HepG2 (cell line): Measurements from ENCODE around the gene SERTAD3. TPM values are rescaled to one million over a fixed set of nuclear protein-coding genes. Genes with fewer than 3 reads are reported as not detected.

Experiments
- CC2D1A ChIP-seq: sonication (generic); formaldehyde crosslinking; IDR thresholded peaks from 2 replicates; pipeline ENCODE4 v1.8.1; 2023; ENCODE audit warnings: mild to moderate bottlenecking, missing genetic modification reagents
- MLLT10 ChIP-seq: sonication (generic); formaldehyde crosslinking; IDR thresholded peaks from 2 replicates; pipeline ENCODE4 v1.4.0; 2020; ENCODE audit warnings: missing genetic modification reagents
- NFAT5 ChIP-seq: sonication (generic); formaldehyde crosslinking; IDR thresholded peaks from 2 replicates; pipeline ENCODE4 v1.4.0; 2020; ENCODE audit warnings: missing genetic modification reagents
- NFKB2 ChIP-seq: sonication (generic); formaldehyde crosslinking; IDR thresholded peaks from 2 replicates; pipeline ENCODE4 v1.4.0; 2020; ENCODE audit warnings: missing genetic modification reagents, borderline replicate concordance
- NFRKB ChIP-seq: fragments of 450-650 bp; IDR thresholded peaks from 2 replicates; pipeline ENCODE4 v1.6.1; 2017
- PHF8 ChIP-seq: sonication (generic); formaldehyde crosslinking; IDR thresholded peaks from 2 replicates; pipeline ENCODE4 v1.5.0; 2020; ENCODE audit warnings: missing genetic modification reagents
- RAD21 ChIP-seq: fragments of 450-650 bp; formaldehyde crosslinking; IDR thresholded peaks from 2 replicates; pipeline ENCODE4 v1.5.0; 2020; ENCODE audit warnings: mild to moderate bottlenecking
- SKIL ChIP-seq: sonication (generic); formaldehyde crosslinking; IDR thresholded peaks from 2 replicates; pipeline ENCODE4 v1.8.0; 2022; ENCODE audit warnings: missing genetic modification reagents, mild to moderate bottlenecking, moderate library complexity, borderline replicate concordance
- SUZ12 ChIP-seq: fragments of 150-350 bp; IDR thresholded peaks from 2 replicates; pipeline ENCODE4 v1.6.1; 2014; ENCODE audit warnings: low read depth, low read length
- TRIM22 ChIP-seq: fragments of 450-650 bp; IDR thresholded peaks from 2 replicates; pipeline ENCODE4 v1.6.1; 2017
- ZBTB1 ChIP-seq: sonication (generic); formaldehyde crosslinking; IDR thresholded peaks from 2 replicates; pipeline ENCODE4 v1.4.0; 2020; ENCODE audit warnings: missing genetic modification reagents, borderline replicate concordance
- ZFP90 ChIP-seq: sonication (generic); formaldehyde crosslinking; IDR thresholded peaks from 2 replicates; pipeline ENCODE4 v1.8.0; 2022; ENCODE audit warnings: missing genetic modification reagents, mild to moderate bottlenecking, inconsistent platforms, borderline replicate concordance
- ZNF225 ChIP-seq: sonication (generic); formaldehyde crosslinking; IDR thresholded peaks from 2 replicates; pipeline ENCODE4 v1.4.0; 2020; ENCODE audit warnings: mild to moderate bottlenecking, missing genetic modification reagents
- ZNF235 ChIP-seq: sonication (generic); formaldehyde crosslinking; IDR thresholded peaks from 2 replicates; pipeline ENCODE4 v1.8.1; 2023; ENCODE audit warnings: mild to moderate bottlenecking, missing genetic modification reagents, borderline replicate concordance
- ZNF460 ChIP-seq: sonication (generic); formaldehyde crosslinking; IDR thresholded peaks from 2 replicates; pipeline ENCODE4 v1.5.1; 2020; ENCODE audit warnings: missing genetic modification reagents, mild to moderate bottlenecking, borderline replicate concordance
- ZNF567 ChIP-seq: sonication (generic); formaldehyde crosslinking; IDR thresholded peaks from 2 replicates; pipeline ENCODE4 v1.8.1; 2023; ENCODE audit warnings: mild to moderate bottlenecking, missing genetic modification reagents, borderline replicate concordance
- ZNF687 ChIP-seq: sonication (generic); formaldehyde crosslinking; IDR thresholded peaks from 2 replicates; pipeline ENCODE4 v1.5.1; 2020; ENCODE audit warnings: mild to moderate bottlenecking, missing genetic modification reagents, moderate library complexity
- polyA plus RNA-seq, 8 experiments: library from polyadenylated mRNA; depleted of rRNA in 3 of 8; stranded (reverse) in 7 of 8; unstranded in 1 of 8; fragments of >200 nt; fragmentation: Illumina TruSeq in 4 of 8; extraction: Trizol in 4 of 8; gene quantifications; 2 replicates each; pipeline versions ENCODE4 v1.2.1 to v1.2.3, GENCODE V29; 2011 to 2016; ENCODE audit warnings: low read depth in 4 of 8, missing spikeins in 1 of 8, mixed read lengths in 1 of 8; ENCODE audit not compliant: insufficient read depth in 1 of 8
- total RNA-seq, 5 experiments: library from RNA; depleted of rRNA; stranded (reverse); fragments of >200 nt; fragmentation: Illumina TruSeq; extraction: Trizol; gene quantifications; 2 replicates each; pipeline ENCODE4 v1.2.3, GENCODE V29; 2016; ENCODE audit warnings: low read depth in 1 of 5

Gene SERTAD3
- total and polyA plus RNA-seq, 2 of the 13 experiments (the other 11 are each of a cell fraction or from before 2014, with no cell fraction given): 9.6 to 16.9 TPM

- TF ChIP-seq ZNF567 (no peak), ZNF460 (CRISPR knock-in tag) (no peak), ZNF225 (CRISPR knock-in tag) (no peak), CC2D1A (no peak), SKIL (CRISPR knock-in tag) (no peak), ZNF687 (CRISPR knock-in tag) (peak; percentile 58), PHF8 (CRISPR knock-in tag) (peak; percentile 24; the same call in 1 of the 2 replicates), ZNF235 (CRISPR knock-in tag) (no peak), SUZ12 (no peak), ZBTB1 (no peak), NFAT5 (CRISPR knock-in tag) (no peak), NFKB2 (CRISPR knock-in tag) (peak; percentile 37; the same call in 1 of the 2 replicates), ZFP90 (no peak), MLLT10 (no peak), NFRKB (no peak), RAD21 (CRISPR knock-in tag) (no peak), TRIM22 (no peak)
These were observed 27.1 kb downstream of the SERTAD3 start (continued) for GRCh38 chr19:40416918-40417642.
